HEK293 (cell line): ENCODE data around the gene FAF2.

Source experiments
- CTCF ChIA-PET: fragments of 350-600 bp; formaldehyde crosslinking; extraction: SDS; loops from one replicate; lab custom pipeline; 2021; ENCODE audit warnings: antibody characterized with exemption; lab: Yijun Ruan, JAX
- POLR2A ChIA-PET: fragments of 300-600 bp; formaldehyde crosslinking; extraction: SDS; loops from one replicate; lab custom pipeline; 2020; ENCODE audit warnings: antibody characterized with exemption, inconsistent platforms; lab: Yijun Ruan, JAX
- H3K27ac ChIP-seq: fragments of 200-500 bp; sonication (Bioruptor generic); 2 replicates; pipeline ENCODE4 v1.5.1; 2014; ENCODE audit warnings: low read depth, low read length, control low read depth, inconsistent platforms; ENCODE audit errors: extremely low read depth
- H3K36me3 ChIP-seq, 2 experiments: fragments of 200-500 bp in 1 of 2; sonication (Bioruptor generic) in 1 of 2; 1 replicate in 1 of 2; 2 replicates in 1 of 2; pipeline ENCODE4 v1.5.1; 2014 to 2017; ENCODE audit warnings: inconsistent platforms in 2 of 2, low read length in 2 of 2; ENCODE audit not compliant: control insufficient read depth in 2 of 2, insufficient read depth in 1 of 2
- H3K4me1 ChIP-seq: fragments of 200-500 bp; sonication (Bioruptor generic); 2 replicates; pipeline ENCODE4 v1.5.1; 2014; ENCODE audit warnings: mild to moderate bottlenecking, low read length, inconsistent platforms; ENCODE audit not compliant: control insufficient read depth, insufficient read depth
- H3K4me3 ChIP-seq: 2 replicates; pipeline ENCODE4 v1.5.1; 2011; ENCODE audit warnings: low read depth, mild to moderate bottlenecking, control low read depth, low read length, moderate library complexity
- H3K9me3 ChIP-seq: fragments of 200-500 bp; sonication (Bioruptor generic); 2 replicates; pipeline ENCODE4 v1.5.1; 2014; ENCODE audit warnings: low read depth, low read length, inconsistent platforms; ENCODE audit not compliant: control insufficient read depth, insufficient read depth
- ELK4 ChIP-seq: IDR thresholded peaks from 2 replicates; pipeline ENCODE4 v1.6.1; 2011; ENCODE audit warnings: mild to moderate bottlenecking, low read depth, low read length, borderline replicate concordance
- HIC1 ChIP-seq: fragments of 450-650 bp; formaldehyde crosslinking; IDR thresholded peaks from 2 replicates; pipeline ENCODE4 v1.5.1; 2016; ENCODE audit warnings: missing biosample characterization, missing genetic modification characterization
- HOXC10 ChIP-seq: sonication (generic); formaldehyde crosslinking; IDR thresholded peaks from 2 replicates; pipeline ENCODE4 v1.8.1; 2023; ENCODE audit warnings: mild to moderate bottlenecking, missing genetic modification reagents
- PRDM10 ChIP-seq: fragments of 450-650 bp; formaldehyde crosslinking; IDR thresholded peaks from 2 replicates; pipeline ENCODE4 v1.5.1; 2016; ENCODE audit warnings: missing biosample characterization, missing genetic modification characterization
- SCRT1 ChIP-seq: fragments of 450-650 bp; formaldehyde crosslinking; IDR thresholded peaks from 2 replicates; pipeline ENCODE4 v1.5.1; 2016; ENCODE audit warnings: missing biosample characterization, missing genetic modification characterization, borderline replicate concordance
- SCRT2 ChIP-seq: fragments of 450-650 bp; formaldehyde crosslinking; IDR thresholded peaks from 2 replicates; pipeline ENCODE4 v1.5.1; 2016; ENCODE audit warnings: missing biosample characterization, missing genetic modification characterization
- YY2 ChIP-seq: fragments of 450-650 bp; formaldehyde crosslinking; IDR thresholded peaks from 2 replicates; pipeline ENCODE4 v1.5.1; 2016; ENCODE audit warnings: missing biosample characterization, missing genetic modification characterization
- ZBTB48 ChIP-seq: fragments of 450-650 bp; formaldehyde crosslinking; IDR thresholded peaks from 2 replicates; pipeline ENCODE4 v1.5.1; 2016; ENCODE audit warnings: missing biosample characterization, missing genetic modification characterization
- ZNF2 ChIP-seq: fragments of 450-650 bp; formaldehyde crosslinking; IDR thresholded peaks from 2 replicates; pipeline ENCODE4 v1.5.1; 2016; ENCODE audit warnings: missing biosample characterization, missing genetic modification characterization
- ZNF239 ChIP-seq: fragments of 450-650 bp; formaldehyde crosslinking; IDR thresholded peaks from 2 replicates; pipeline ENCODE4 v1.5.1; 2016; ENCODE audit warnings: missing biosample characterization, missing genetic modification characterization
- ZNF302 ChIP-seq: fragments of 450-650 bp; formaldehyde crosslinking; IDR thresholded peaks from 2 replicates; pipeline ENCODE4 v1.5.1; 2016; ENCODE audit warnings: missing biosample characterization, missing genetic modification characterization, low read depth
- ZNF341 ChIP-seq: fragments of 450-650 bp; formaldehyde crosslinking; IDR thresholded peaks from 2 replicates; pipeline ENCODE4; 2016; ENCODE audit warnings: low read depth, missing biosample characterization, missing genetic modification characterization
- ZNF366 ChIP-seq: fragments of 450-650 bp; formaldehyde crosslinking; conservative IDR thresholded peaks from 2 replicates; pipeline ENCODE4 v1.5.1; 2016; ENCODE audit warnings: missing biosample characterization, missing genetic modification characterization
- ZNF37A ChIP-seq: fragments of 450-650 bp; IDR thresholded peaks from 2 replicates; pipeline ENCODE4 v1.5.1; 2018; ENCODE audit warnings: missing biosample characterization, missing genetic modification characterization
- ZNF391 ChIP-seq: fragments of 450-650 bp; formaldehyde crosslinking; IDR thresholded peaks from 2 replicates; pipeline ENCODE4 v1.5.1; 2016; ENCODE audit warnings: low read depth, missing biosample characterization, missing genetic modification characterization, borderline replicate concordance
- ZNF548 ChIP-seq: fragments of 450-650 bp; formaldehyde crosslinking; IDR thresholded peaks from 2 replicates; pipeline ENCODE4 v1.5.1; 2016; ENCODE audit warnings: missing biosample characterization, missing genetic modification characterization
- ZNF560 ChIP-seq: fragments of 450-650 bp; formaldehyde crosslinking; IDR thresholded peaks from 2 replicates; pipeline ENCODE4 v1.5.1; 2017; ENCODE audit warnings: missing biosample characterization, missing genetic modification characterization, borderline replicate concordance
- ZNF76 ChIP-seq: fragments of 450-650 bp; formaldehyde crosslinking; IDR thresholded peaks from 2 replicates; pipeline ENCODE4; 2016; ENCODE audit warnings: low read depth, missing biosample characterization, missing genetic modification characterization, borderline replicate concordance
- ZNF777 ChIP-seq: fragments of 450-650 bp; formaldehyde crosslinking; IDR thresholded peaks from 2 replicates; pipeline ENCODE4 v1.5.1; 2017; ENCODE audit warnings: missing biosample characterization, missing genetic modification characterization, borderline replicate concordance
- ZXDB ChIP-seq: fragments of 450-650 bp; formaldehyde crosslinking; IDR thresholded peaks from 2 replicates; pipeline ENCODE4 v1.5.1; 2016; ENCODE audit warnings: missing biosample characterization, missing genetic modification characterization

FAF2 gene

GRCh38 chr5:176446884-176447590, 1.1 kb upstream of the FAF2 start:
- no peaks in the 10 kb centered on the region for H3K9me3 ChIP-seq
- no peaks in the 10 kb centered on the region for H3K4me1 ChIP-seq
- H3K27ac ChIP-seq = peak overlapping the region; percentile 86
- H3K36me3 ChIP-seq = peaks cover 0 to under 1% of the 10 kb centered on the region in 2 experiments; a peak in 2 of 3 replicates
- peak overlapping the region; percentile 82 for H3K4me3 ChIP-seq
- ChIA-PET POLR2A (interaction anchor here (0.7 to 1.9 kb wide), 11 partner anchors 8 to 96 kb away, joined by 3 to 19 read pairs (median 4); partner anchors contain the start of genes CLTB, KIAA1191 and RNF44), CTCF (interaction anchor here (0.5 to 4.6 kb wide), 18 partner anchors 8 to 720 kb away, joined by 3 to 43 read pairs (median 4); partner anchors contain the start of gene CLTB)
- TF ChIP-seq ZBTB48 (tag by site-specific recombination) = peak; percentile 93
- peak; percentile 24; the same call in 1 of the 2 replicates for TF ChIP-seq ZNF76 (tag by site-specific recombination)
- TF ChIP-seq HOXC10 (CRISPR knock-in tag) = no peak
- TF ChIP-seq SCRT1 = peak; percentile 91
- TF ChIP-seq SCRT2 (tag by site-specific recombination) = peak; percentile 98
- peak; percentile 67 for TF ChIP-seq ZNF341 (tag by site-specific recombination)
- TF ChIP-seq ZXDB = peak; percentile 9; the same call in 1 of the 2 replicates
- TF ChIP-seq ZNF366 (tag by site-specific recombination) = no peak; the same call in 1 of the 2 replicates
- no peak for TF ChIP-seq ZNF560 (tag by site-specific recombination)
- TF ChIP-seq HIC1 (tag by site-specific recombination) = peak; percentile 64; the same call in 1 of the 2 replicates
- TF ChIP-seq ZNF548 = no peak
- TF ChIP-seq PRDM10 (tag by site-specific recombination) = peak; percentile 36; the same call in 1 of the 2 replicates
- TF ChIP-seq ZNF37A = no peak
- no peak for TF ChIP-seq ELK4
- TF ChIP-seq ZNF2 = no peak
- no peak for TF ChIP-seq ZNF391 (tag by site-specific recombination)
- no peak for TF ChIP-seq ZNF302 (tag by site-specific recombination)
- TF ChIP-seq ZNF777 = no peak
- TF ChIP-seq ZNF239 (tag by site-specific recombination) = 0 out of 2 replicates have a peak, but pooled peaks have one; percentile 19
- TF ChIP-seq YY2 (tag by site-specific recombination) = no peak
